Smooth muscle cell of the brain vasculature (primary cell): ENCODE data around the gene GSK3B.
"Not testable (repeated sequence)": the region's sequence is repeated elsewhere in the genome, so short reads cannot be mapped to it uniquely, and the experiment has no call there.

ENCODE experiments used
- DNase-seq: peaks from one replicate; pipeline ENCODE4 v3.0.0-alpha.2; 2012; ENCODE audit warnings: low read depth, low spot score

Gene GSK3B

DNA sequence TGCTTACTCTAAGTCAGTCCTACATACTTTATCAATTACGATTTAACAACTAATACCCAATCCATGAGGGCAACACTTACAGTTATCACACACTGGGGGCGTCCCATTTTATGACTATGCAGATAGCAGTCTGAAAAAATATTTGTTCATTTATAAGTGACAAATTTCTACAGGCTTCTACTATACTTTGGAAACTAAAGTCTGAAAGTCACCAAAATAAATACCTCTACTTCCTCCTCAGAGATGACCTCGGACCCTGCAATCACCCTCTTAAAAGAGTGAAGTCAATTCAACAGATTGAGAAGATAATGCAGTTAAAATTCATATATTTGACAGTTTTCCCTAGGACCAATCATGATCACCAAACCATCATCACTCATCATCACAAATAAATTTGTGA lies 76.6 kb downstream of the GSK3B start:
- DNase-seq = no peak

DNA sequence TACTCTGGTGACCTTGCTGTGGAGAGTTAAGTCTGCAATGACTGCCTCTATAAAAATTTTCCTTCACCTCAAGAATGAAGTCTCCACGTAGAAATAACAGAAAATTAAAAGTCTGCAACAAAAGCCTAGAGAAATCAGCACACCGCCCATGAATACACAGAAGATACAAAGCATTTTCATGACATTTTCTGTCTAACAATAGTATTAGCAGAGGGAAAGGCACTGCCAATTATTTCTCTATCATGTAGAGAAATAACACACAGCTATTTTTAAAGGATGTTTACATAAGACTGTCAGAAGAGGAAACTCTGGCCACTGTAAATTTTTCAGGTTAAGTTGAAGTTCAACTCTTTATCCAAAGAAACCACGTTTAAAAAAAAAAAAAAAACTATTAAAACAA lies 80.8 kb downstream of the GSK3B start:
- peak; percentile 17 for DNase-seq

- DNase-seq = not testable (repeated sequence)
Observed at GRCh38 chr3:120005741-120006140, 88.5 kb downstream of the GSK3B start.

DNA sequence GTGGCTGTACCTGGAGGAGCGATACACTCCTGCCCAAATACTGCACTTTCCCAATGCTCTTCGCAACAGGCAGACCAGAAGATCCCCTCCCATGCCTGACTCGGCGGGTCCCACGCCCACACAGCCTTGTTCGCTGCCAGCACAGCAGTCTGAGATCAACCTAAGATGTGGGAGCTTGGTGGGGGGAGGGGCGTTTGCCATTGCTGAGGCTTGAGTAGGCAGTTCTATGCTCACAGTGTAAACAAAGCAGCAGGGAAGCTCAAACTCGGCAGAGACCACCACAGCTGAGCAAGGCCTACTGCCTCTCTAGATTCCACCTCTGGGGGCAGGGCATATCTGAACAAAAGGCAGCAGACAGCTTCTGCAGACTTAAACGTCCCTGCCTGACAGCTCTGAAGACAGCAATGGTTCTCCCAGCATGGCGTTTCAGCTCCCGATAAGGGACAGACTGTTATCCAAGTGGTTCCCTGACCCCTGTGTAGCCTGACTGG lies 90.2 kb downstream of the GSK3B start:
- peak; percentile 31 for DNase-seq

DNA sequence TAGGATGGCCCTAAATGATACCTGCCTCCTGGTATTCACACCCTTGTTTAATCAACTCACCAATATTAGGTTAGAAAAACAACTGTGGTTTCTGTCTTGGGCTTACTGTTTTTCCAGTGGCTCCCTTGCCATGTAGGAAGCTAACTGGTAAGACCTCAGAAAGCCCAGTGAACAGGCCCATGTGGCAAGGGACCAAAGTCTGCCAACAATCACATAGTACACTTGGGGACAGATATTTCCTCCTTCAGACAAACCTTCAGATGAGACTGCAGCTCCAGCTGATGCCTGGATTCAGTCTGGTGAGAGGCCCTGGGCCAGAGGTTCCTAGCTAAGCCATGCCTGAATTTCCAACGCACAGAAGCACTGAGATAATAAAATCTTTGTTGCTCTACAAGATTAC lies 96.1 kb downstream of the GSK3B start:
- no peak for DNase-seq

DNA sequence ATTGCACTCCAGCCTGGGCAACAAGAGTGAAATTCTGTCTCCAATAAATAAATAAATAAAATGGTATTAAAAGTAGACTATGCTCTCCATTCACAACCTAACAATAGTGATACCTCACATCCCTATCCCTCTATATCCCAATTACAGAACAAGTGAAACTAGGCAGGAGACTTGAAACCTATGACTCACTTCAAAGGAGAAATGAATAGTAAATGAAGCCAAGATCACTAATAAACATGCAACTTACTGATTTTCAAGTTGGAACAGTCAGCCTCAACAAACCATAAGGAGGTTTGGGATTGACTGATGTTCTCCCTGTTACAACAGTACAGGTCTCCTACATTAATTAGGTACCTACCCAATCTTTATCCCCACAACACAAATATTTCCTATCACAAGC lies 103.4 kb downstream of the GSK3B start:
- DNase-seq = no peak

- no peak for DNase-seq
Observed at GRCh38 chr3:119989981-119990655, 104.1 kb downstream of the GSK3B start.

- DNase-seq = not testable (repeated sequence)
Observed at GRCh38 chr3:119986812-119987211, 107.4 kb downstream of the GSK3B start.

GRCh38 chr3:119981386-119981785 lies 112.9 kb downstream of the GSK3B start:
- no peak for DNase-seq

GRCh38 chr3:119978554-119979208 lies 115.6 kb downstream of the GSK3B start:
- DNase-seq = no peak

DNA sequence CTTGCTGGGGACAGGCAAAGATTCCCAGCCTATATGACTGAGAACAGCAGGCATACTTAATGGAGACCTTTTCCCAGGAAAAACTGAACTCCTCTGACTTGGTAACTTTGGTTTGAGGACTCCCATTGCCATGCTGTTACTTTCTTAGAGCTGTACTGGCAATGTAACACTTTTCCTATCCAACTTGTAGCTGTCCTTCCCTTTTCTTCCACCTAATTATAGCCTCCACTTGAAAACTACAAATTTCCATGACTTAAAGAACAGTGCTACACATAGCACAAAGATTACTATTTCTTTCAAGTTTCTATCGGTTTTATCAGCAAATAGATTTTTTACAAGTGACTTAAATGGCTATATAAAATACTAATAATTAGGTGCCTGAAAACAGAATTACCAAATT lies 116.9 kb downstream of the GSK3B start:
- no peak for DNase-seq

GRCh38 chr3:119976214-119976613 lies 118.0 kb downstream of the GSK3B start:
- no peak for DNase-seq

GRCh38 chr3:119974656-119975055 lies 119.6 kb downstream of the GSK3B start:
- DNase-seq = no peak

GRCh38 chr3:119973018-119973646 lies 121.1 kb downstream of the GSK3B start:
- DNase-seq = no peak

DNA sequence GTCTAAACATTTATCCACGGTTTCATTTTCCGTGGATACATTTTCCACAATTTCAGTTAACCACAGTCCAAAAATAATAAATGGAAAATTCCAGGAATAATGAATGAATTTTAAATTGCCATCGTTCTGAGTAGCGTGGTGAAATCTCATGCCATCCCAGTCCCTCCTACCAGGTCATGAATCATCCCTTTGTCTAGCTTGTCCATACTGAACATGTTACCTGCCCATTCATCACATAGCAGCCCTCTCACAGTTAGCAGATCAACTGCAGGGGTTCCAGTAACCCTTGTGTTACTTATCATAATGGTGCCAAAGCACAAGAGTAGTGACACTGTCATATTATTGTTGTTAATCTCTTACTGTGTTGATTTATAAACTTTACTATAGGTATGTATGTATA lies 124.5 kb downstream of the GSK3B start:
- no peak for DNase-seq

- no peak for DNase-seq
Observed at GRCh38 chr3:119967353-119968006, 126.8 kb downstream of the GSK3B start.

- no peak for DNase-seq
Observed at GRCh38 chr3:119965692-119966091, 128.6 kb downstream of the GSK3B start.

GRCh38 chr3:119964294-119964693 lies 130.0 kb downstream of the GSK3B start:
- DNase-seq = no peak

- DNase-seq = no peak
Observed at GRCh38 chr3:119955972-119956371, 138.3 kb downstream of the GSK3B start.

DNA sequence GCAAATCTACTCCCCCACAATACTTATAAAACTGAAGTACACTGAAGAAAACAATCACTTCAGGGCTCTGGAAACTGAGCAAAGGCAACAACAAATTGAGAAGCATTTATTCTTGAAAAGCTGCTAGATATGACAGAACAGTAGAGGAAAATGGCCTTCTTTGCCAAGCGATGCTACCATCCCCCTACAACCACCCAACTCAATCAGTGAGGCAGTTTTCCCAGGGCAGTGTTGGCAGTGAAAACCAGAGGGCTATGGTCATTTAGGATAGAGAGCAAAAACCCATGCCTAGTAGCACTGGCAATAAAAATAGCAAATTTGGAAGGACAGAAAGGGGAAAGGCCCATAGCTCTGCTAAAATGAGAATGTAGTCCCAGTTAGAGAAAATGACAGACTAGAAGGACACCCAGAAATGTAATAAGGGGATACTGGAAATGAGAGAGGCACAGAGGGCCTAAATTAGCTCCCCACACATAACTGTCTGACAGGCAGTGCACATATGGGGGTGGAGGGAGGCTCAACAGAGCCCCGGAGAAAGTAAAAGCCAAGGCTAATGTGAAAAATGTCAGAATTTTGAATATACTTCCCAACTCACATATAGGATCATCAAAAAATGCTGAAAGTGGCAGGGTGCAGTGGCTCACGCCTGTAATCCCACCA lies 143.5 kb downstream of the GSK3B start:
- no peak for DNase-seq

GRCh38 chr3:119945291-119945690 lies 149.0 kb downstream of the GSK3B start:
- no peak for DNase-seq

GRCh38 chr3:119944091-119944490 lies 150.2 kb downstream of the GSK3B start:
- no peak for DNase-seq
